NCI-H2081 treated with DMSO at 0.1 percent for 48 hours (cell line): ENCODE results near the gene ZNF740.

Experiments used
- DNase-seq: peaks from one replicate; lab custom pipeline; 2025; lab: John Stamatoyannopoulos, UW

The ZNF740 gene

DNA sequence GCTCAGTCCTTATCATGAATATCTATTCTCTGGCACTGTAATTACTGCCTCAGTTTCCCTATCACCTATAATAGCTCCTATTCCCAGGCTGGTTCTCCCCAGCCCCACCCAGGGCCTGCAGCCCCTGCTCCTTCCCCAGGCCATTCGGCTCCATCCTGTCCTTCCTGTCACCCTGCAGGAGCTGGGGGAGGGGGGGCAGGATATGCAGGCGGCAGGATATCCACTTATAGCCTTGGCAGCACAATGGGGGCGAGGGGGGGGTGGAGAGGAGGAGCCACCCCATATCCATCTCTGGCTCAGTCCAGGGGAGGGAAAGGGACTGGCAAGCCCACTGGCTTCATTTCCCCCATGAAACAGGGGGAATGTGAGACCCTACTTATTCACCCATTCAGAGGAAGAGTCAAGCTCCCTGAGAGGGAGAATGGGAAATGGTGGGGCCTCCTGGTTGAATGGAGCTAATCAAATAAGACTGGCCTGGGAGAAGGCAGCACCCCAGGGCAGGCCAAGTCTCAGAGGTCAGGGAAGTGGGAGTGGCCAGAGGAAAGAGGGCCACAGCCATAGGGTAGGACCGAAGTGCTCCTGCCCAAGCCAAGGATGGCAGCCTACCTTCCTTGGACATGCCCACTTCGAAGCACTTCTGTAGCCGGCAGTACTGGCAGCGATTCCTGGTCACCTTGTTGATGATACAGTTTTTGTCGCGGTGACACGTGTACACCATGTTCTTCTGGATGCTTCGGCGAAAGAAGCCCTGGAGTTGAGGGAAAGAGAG lies 34.3 kb downstream of the ZNF740 start:
- no peak for DNase-seq

- no peak for DNase-seq
These were observed 35.0 kb downstream of the ZNF740 start for GRCh38 chr12:53215497-53215896.

DNA sequence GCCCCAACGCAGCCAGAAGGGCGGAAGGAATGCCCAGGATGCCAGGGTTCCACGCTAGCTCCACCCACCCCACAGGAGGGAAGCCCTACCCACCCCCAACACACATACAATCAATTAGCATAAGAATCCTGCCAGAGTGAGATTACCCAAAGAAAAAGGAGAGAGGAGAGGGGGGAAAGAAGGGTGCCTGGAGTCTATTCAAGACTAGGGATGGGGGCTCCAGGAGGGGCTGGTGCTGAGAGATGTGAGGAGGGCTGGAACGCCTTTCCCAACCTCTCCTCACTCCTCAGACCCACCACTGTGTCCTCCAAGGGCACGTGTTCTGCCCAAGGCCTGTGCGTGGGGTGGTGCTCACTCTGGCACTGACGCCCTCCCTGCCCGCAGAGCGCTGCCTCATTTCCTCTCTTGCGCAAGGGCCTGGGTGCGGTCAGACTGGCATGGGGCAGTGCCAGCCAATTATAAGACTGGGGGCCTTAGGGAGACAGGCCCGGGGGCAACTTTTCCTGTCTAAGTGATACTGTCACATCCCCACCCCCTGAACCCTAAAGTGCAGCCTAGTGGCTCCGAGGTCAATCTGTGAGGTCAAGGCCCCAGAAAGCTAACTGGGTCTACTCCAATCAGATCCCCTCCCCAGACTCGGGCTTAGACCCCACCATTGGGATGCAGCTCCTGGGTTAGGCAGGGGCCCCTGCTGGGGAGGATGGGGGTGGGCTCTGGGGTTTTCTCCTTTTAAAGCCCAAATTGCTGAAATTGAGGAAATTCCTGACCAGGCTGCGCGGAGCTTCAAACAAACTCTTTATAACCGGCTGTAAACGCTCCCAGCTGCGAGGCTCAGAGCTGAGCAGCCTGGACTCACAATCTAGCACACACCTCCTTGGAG lies 36.8 kb downstream of the ZNF740 start:
- DNase-seq: no peak

GRCh38 chr12:53217931-53218307 lies 37.4 kb downstream of the ZNF740 start:
- no peak for DNase-seq

DNA sequence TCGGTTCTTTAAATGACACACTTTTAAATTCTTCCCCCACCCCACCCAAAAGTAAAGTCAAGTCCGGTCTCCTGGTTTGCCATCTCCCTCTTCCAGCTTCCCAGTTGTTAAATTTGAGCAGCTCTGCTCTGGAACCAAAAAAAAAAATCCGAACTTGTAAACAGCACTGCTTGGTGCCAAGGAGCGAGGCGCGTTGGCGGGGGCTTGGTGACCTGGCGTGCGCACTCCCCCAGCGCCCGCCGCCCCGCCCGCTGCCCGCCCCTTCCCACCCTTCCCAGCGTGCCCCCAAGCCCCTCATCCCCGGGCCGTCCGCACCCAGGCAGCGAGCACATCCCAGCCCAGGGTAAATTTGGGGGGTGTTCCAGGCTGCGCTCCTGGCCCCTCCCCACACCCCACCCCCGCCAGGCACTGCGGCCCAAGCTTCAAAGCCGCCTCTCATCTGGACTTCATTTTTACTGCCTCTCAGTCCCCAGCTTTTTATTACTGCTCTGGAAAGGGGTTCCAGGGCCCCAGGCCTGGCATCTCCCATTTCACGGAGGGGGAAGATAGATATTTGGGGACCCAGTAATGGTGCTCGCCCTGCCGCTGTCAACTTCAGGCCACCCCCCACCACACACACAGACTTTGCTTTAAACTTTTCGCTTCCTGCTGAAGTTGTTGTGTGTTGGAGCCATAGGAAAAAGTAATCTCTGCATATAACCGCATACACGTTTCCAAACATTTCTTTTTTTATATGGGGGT lies 38.2 kb downstream of the ZNF740 start:
- no peak for DNase-seq

GRCh38 chr12:53219292-53219955 lies 38.9 kb downstream of the ZNF740 start:
- DNase-seq: no peak

- DNase-seq: no peak
These were observed 39.6 kb downstream of the ZNF740 start for GRCh38 chr12:53219956-53220693.

GRCh38 chr12:53220694-53221202 lies 40.2 kb downstream of the ZNF740 start:
- no peak for DNase-seq

GRCh38 chr12:53221203-53222080 lies 40.9 kb downstream of the ZNF740 start:
- no peak for DNase-seq

- DNase-seq: no peak
These were observed 41.7 kb downstream of the ZNF740 start for GRCh38 chr12:53222170-53222721.

- DNase-seq: no peak
These were observed 42.3 kb downstream of the ZNF740 start for GRCh38 chr12:53222806-53223261.

DNA sequence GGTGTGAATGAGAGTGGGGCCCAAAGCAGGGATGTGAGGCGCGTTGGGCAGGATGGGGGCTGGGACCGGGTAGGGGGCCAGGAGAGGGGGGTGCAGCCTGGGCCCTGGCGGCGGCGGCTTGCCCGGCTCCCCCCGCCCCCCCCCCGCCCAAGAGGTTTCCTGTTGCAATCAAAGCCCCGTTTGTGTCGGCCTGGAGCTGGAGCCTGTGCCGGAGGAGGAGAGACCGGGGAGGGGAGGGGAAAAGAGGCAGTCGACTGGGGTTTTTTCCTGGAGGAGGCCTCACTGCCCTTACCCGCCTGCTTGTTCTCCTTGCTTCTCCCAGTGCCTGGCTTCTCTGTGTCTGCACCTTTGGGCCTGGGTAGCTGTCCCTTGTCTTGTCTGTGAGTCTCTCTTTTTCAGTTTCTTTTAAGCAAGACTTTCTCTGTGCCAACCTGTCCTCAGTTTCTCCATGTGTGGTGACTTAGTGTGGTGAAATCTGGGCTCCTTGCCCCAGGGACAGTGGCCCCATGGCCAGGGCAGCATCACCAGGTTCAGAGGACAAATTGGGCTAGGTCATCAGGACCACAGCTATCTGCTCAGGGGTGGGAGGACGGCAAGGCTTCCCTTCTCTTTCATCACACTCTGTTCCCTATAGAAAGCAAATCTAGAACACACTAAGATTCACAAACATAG lies 43.0 kb downstream of the ZNF740 start:
- DNase-seq: no peak

DNA sequence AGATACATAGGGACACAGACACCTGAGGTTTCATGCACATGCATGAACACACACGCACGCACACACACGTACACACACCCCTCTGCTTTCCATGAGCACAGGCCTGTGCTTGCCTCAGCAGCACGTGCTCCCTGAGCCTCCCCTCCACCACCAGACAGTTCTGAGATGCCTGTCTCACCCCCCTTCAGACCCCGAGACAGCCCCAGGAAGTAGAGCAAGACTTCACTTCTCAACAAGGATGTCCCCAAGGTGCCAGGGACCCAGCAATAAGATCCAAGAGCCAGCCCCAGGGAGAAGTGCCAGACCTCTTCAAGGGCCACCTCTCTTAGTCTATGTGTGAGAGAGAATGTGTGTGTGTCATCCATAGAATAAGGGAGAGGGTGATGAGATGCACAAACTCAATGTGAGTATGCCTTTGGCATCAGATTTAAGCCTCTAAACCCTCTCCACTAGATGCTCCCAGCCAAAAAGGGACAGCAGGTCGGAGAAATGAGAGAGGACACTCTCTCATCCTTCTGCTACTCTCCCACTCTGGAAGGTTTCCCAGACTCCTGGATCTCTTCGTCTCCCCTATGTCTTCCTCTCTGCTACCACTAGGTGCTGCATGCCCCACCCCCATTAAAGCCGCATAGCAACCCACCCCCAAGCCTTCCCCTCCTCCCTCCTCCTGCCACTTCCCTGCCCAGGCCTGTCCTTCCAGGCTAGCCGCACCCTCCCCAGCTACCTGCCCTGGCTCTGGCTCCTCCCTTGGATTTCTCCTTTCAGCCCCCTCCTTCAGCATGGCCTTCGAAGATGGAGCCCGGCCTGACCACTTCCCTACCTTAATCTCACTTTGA lies 43.8 kb downstream of the ZNF740 start:
- no peak for DNase-seq

- no peak for DNase-seq
These were observed 44.5 kb downstream of the ZNF740 start for GRCh38 chr12:53224897-53225634.

- no peak for DNase-seq
These were observed 45.3 kb downstream of the ZNF740 start for GRCh38 chr12:53225635-53226424.

- no peak for DNase-seq
These were observed 46.3 kb downstream of the ZNF740 start for GRCh38 chr12:53226815-53227214.

GRCh38 chr12:53227341-53227740 lies 46.8 kb downstream of the ZNF740 start:
- DNase-seq: no peak
